ENCODE data around the gene VAMP1. TPM values are rescaled to one million over a fixed set of nuclear protein-coding genes. Genes with fewer than 3 reads are reported as not detected.

Gene VAMP1
- total RNA-seq, 1 donor from 2014 or later: 14.0 TPM

- Mint-ChIP-seq H3K9me3 (ENCODE audit: unreplicated experiment) (peaks cover 2% of the 10 kb centered on the region), H3K36me3 (ENCODE audit: unreplicated experiment) (peaks cover 9% of the 10 kb centered on the region), H3K27me3 (ENCODE audit: unreplicated experiment) (peaks cover 4% of the 10 kb centered on the region), H3K4me3 (ENCODE audit: unreplicated experiment) (no peak overlapping the region), H3K27ac (ENCODE audit: unreplicated experiment) (no peak overlapping the region), H3K4me1 (ENCODE audit: low read depth, unreplicated experiment) (peaks cover 2% of the 10 kb centered on the region)
- DNase-seq: no peak
- TF ChIP-seq CTCF (IDR thresholded peaks at IDR 0.05; ENCODE audit: partially characterized antibody, unreplicated experiment): no peak
Observed at GRCh38 chr12:6461401-6462233, 8.9 kb downstream of the VAMP1 start.

DNA sequence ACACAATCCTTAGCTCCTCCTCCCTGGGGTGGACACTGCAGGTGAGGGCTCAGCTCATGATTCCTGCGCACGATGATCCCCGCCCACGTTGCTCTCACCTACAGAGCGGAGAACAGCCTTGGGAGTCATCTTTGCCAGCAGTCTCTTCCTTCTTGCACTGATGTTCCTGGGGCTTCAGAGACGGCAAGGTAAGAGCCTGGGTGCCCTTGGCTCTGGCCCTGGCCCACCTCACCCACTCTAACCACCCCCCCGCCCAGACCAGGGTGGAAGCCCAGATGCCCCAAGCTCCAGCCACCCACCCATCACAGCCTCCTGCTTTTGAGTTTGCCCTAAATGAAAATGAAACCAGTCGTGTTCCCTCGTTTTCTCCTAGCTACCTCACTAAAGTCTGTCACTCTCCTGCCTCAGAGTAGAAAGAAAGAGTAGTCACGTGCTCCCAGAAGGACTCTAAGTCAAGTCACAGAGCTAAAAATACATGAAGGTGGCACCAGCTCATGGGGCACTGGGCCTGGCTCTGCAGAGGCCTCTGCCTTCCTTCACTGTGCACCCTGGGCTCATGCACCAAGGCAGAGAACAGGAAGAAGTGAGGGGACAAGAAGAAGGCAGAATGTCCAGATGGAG, 9.6 kb downstream of the VAMP1 start:
- no peak for DNase-seq
- H3K4me3 Mint-ChIP-seq (ENCODE audit: unreplicated experiment): no peak overlapping the region
- TF ChIP-seq CTCF (IDR thresholded peaks at IDR 0.05; ENCODE audit: partially characterized antibody, unreplicated experiment): no peak
- H3K27me3 Mint-ChIP-seq (ENCODE audit: unreplicated experiment): peaks cover 4% of the 10 kb centered on the region
- H3K9me3 Mint-ChIP-seq (ENCODE audit: unreplicated experiment): peaks cover 2% of the 10 kb centered on the region
- H3K27ac Mint-ChIP-seq (ENCODE audit: unreplicated experiment): no peak overlapping the region
- H3K36me3 Mint-ChIP-seq (ENCODE audit: unreplicated experiment): peaks cover 9% of the 10 kb centered on the region
- H3K4me1 Mint-ChIP-seq (ENCODE audit: low read depth, unreplicated experiment): peaks cover 2% of the 10 kb centered on the region

DNA sequence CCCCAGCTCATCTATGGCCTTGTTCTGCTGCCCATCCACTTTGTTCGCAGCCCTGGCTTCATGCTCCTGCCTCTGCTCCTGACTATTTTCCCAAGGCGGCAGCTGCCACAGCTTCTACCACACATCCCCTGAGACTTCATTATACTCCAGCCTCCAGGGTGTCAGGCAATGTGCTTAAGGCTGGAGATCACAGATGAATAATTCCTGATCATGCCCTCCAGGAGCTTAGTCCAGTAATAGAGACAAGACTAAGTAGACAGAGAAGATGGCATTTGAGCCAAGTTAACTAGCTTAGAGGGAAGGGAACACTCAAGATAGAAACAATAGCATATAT, 11.5 kb downstream of the VAMP1 start:
- Mint-ChIP-seq H3K27ac (ENCODE audit: unreplicated experiment) (no peak overlapping the region), H3K27me3 (ENCODE audit: unreplicated experiment) (peaks cover 2% of the 10 kb centered on the region), H3K4me1 (ENCODE audit: low read depth, unreplicated experiment) (peaks cover 2% of the 10 kb centered on the region), H3K36me3 (ENCODE audit: unreplicated experiment) (peaks cover 5% of the 10 kb centered on the region), H3K4me3 (ENCODE audit: unreplicated experiment) (no peak overlapping the region), H3K9me3 (ENCODE audit: unreplicated experiment) (peaks cover 2% of the 10 kb centered on the region)
- TF ChIP-seq CTCF (IDR thresholded peaks at IDR 0.05; ENCODE audit: partially characterized antibody, unreplicated experiment): no peak
- DNase-seq: no peak

DNA sequence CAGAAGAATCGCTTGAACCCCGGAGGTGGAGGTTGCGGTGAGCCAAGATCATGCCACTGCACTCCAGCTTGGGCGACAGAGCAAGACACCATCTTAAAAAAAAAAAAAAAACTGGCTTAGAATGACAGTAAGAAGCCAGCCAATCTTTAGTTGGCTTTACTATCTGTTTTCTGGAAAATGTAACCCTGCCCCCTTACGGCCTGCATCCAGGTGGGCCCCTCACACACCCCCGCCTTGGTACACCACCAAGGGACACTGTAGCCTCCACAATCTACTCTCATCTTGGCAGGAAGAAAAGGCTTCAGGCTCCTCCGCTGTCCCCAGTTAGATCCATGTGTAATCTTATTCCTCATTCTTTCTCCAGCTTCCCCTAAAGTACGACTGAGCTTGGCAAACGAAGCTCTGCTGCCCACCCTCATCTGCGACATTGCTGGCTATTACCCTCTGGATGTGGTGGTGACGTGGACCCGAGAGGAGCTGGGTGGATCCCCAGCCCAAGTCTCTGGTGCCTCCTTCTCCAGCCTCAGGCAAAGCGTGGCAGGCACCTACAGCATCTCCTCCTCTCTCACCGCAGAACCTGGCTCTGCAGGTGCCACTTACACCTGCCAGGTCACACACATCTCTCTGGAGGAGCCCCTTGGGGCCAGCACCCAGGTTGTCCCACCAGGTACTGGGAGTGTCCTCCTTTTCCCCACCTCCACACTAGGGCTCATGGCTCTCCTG, 12.0 kb downstream of the VAMP1 start:
- H3K27me3 Mint-ChIP-seq (ENCODE audit: unreplicated experiment): peaks cover 2% of the 10 kb centered on the region
- DNase-seq: no peak
- no peak overlapping the region for H3K27ac Mint-ChIP-seq (ENCODE audit: unreplicated experiment)
- no peak overlapping the region for H3K4me3 Mint-ChIP-seq (ENCODE audit: unreplicated experiment)
- TF ChIP-seq CTCF (IDR thresholded peaks at IDR 0.05; ENCODE audit: partially characterized antibody, unreplicated experiment): no peak
- peaks cover 2% of the 10 kb centered on the region for H3K9me3 Mint-ChIP-seq (ENCODE audit: unreplicated experiment)
- peaks cover 3% of the 10 kb centered on the region for H3K36me3 Mint-ChIP-seq (ENCODE audit: unreplicated experiment)
- peaks cover 2% of the 10 kb centered on the region for H3K4me1 Mint-ChIP-seq (ENCODE audit: low read depth, unreplicated experiment)

Measured in glutamatergic neuron (in vitro differentiated cells).